H9 (cell line): ENCODE measurements around the gene HAGH. TPM values are rescaled to one million over a fixed set of nuclear protein-coding genes. Genes with fewer than 3 reads are reported as not detected.

ENCODE experiments used
- DNase-seq: peaks from one replicate; pipeline ENCODE4 v3.0.0-alpha.2; 2017
- H2AFZ ChIP-seq: one replicate; pipeline ENCODE4 v1.6.1; 2013; ENCODE audit warnings: mild to moderate bottlenecking, low read length, control low read depth, moderate library complexity
- H2AK5ac ChIP-seq: 2 replicates; pipeline ENCODE4 v1.6.1; 2013; ENCODE audit warnings: low read length, control low read depth, mixed read lengths; ENCODE audit not compliant: insufficient read length
- H2BK120ac ChIP-seq: one replicate; pipeline ENCODE4 v1.6.1; 2013; ENCODE audit warnings: low read depth, mild to moderate bottlenecking, low read length, control low read depth, inconsistent platforms; ENCODE audit not compliant: poor library complexity, severe bottlenecking
- H2BK12ac ChIP-seq: 2 replicates; pipeline ENCODE4 v1.6.1; 2013; ENCODE audit warnings: low read length, control low read depth, mixed read lengths, low read depth; ENCODE audit not compliant: insufficient read length
- H2BK15ac ChIP-seq: 2 replicates; pipeline ENCODE4 v1.6.1; 2013; ENCODE audit warnings: low read depth, low read length, control low read depth
- H2BK20ac ChIP-seq: one replicate; pipeline ENCODE4 v1.6.1; 2013; ENCODE audit warnings: low read depth, mild to moderate bottlenecking, low read length, control low read depth, inconsistent platforms; ENCODE audit not compliant: poor library complexity, severe bottlenecking
- H2BK5ac ChIP-seq: 2 replicates; pipeline ENCODE4 v1.6.1; 2013; ENCODE audit warnings: low read length, control low read depth, mixed read lengths; ENCODE audit not compliant: insufficient read length
- H3K14ac ChIP-seq: 2 replicates; pipeline ENCODE4 v1.6.1; 2013; ENCODE audit warnings: low read length, control low read depth; ENCODE audit not compliant: insufficient read depth
- H3K18ac ChIP-seq: 2 replicates; pipeline ENCODE4 v1.6.1; 2013; ENCODE audit warnings: low read depth, mild to moderate bottlenecking, mixed read lengths, low read length, control low read depth; ENCODE audit not compliant: insufficient read length
- H3K23ac ChIP-seq: 2 replicates; pipeline ENCODE4 v1.6.1; 2013; ENCODE audit warnings: low read length, control low read depth, mixed read lengths, low read depth; ENCODE audit not compliant: insufficient read length
- H3K23me2 ChIP-seq: 2 replicates; pipeline ENCODE4 v1.6.1; 2013; ENCODE audit warnings: low read depth, mild to moderate bottlenecking, mixed read lengths, low read length, control low read depth; ENCODE audit not compliant: insufficient read length, poor library complexity, severe bottlenecking
- H3K27ac ChIP-seq: 2 replicates; pipeline ENCODE4 v1.5.1; 2013; ENCODE audit warnings: low read length, control low read depth, mixed read lengths, low read depth; ENCODE audit not compliant: insufficient read length
- H3K27me3 ChIP-seq: 2 replicates; pipeline ENCODE4 v1.6.1; 2013; ENCODE audit warnings: low read length, control low read depth, inconsistent platforms; ENCODE audit not compliant: insufficient read depth
- H3K4ac ChIP-seq: 2 replicates; pipeline ENCODE4 v1.6.1; 2013; ENCODE audit warnings: low read depth, mild to moderate bottlenecking, control low read depth, inconsistent platforms, low read length, moderate library complexity
- H3K4me1 ChIP-seq: 2 replicates; pipeline ENCODE4 v1.6.1; 2013; ENCODE audit warnings: low read length, control low read depth, inconsistent platforms; ENCODE audit not compliant: insufficient read depth
- H3K4me2 ChIP-seq: 2 replicates; pipeline ENCODE4 v1.6.1; 2013; ENCODE audit warnings: low read length, control low read depth, mixed read lengths; ENCODE audit not compliant: insufficient read length, insufficient read depth
- H3K56ac ChIP-seq: 2 replicates; pipeline ENCODE4 v1.6.1; 2013; ENCODE audit warnings: low read depth, mild to moderate bottlenecking, mixed read lengths, low read length, control low read depth; ENCODE audit not compliant: insufficient read length
- H3K79me1 ChIP-seq: 2 replicates; pipeline ENCODE4 v1.6.1; 2013; ENCODE audit warnings: low read depth, mild to moderate bottlenecking, moderate library complexity, low read length, control low read depth, inconsistent platforms; ENCODE audit not compliant: insufficient read depth, poor library complexity, severe bottlenecking
- H3K79me2 ChIP-seq: 2 replicates; pipeline ENCODE4 v1.6.1; 2013; ENCODE audit warnings: low read length, control low read depth, inconsistent platforms; ENCODE audit not compliant: insufficient read depth
- H3K9ac ChIP-seq: 2 replicates; pipeline ENCODE4 v1.6.1; 2013; ENCODE audit warnings: low read length, control low read depth, mixed read lengths; ENCODE audit not compliant: insufficient read length; ENCODE audit errors: extremely low read depth
- H3K9me3 ChIP-seq: one replicate; pipeline ENCODE4 v1.6.1; 2013; ENCODE audit warnings: low read depth, low read length, inconsistent platforms; ENCODE audit not compliant: control insufficient read depth
- H3T11ph ChIP-seq: one replicate; pipeline ENCODE4 v1.6.1; 2013; ENCODE audit warnings: mild to moderate bottlenecking, low read length, control low read depth, inconsistent platforms
- H4K20me1 ChIP-seq: one replicate; pipeline ENCODE4 v1.6.1; 2013; ENCODE audit not compliant: control insufficient read depth, insufficient read length, insufficient read depth
- H4K5ac ChIP-seq: 2 replicates; pipeline ENCODE4 v1.6.1; 2013; ENCODE audit warnings: low read depth, mild to moderate bottlenecking, mixed read lengths, low read length, control low read depth; ENCODE audit not compliant: insufficient read length
- H4K8ac ChIP-seq: replicated peaks from 2 replicates; pipeline ENCODE4 v1.6.1; 2013; ENCODE audit warnings: low read length, control low read depth, mixed read lengths, low read depth; ENCODE audit not compliant: insufficient read length
- H4K91ac ChIP-seq: 2 replicates; pipeline ENCODE4 v1.6.1; 2013; ENCODE audit warnings: low read depth, mild to moderate bottlenecking, moderate library complexity, mixed read lengths, low read length, control low read depth; ENCODE audit not compliant: insufficient read length
- H3K27ac Mint-ChIP-seq, 3 experiments: 2 replicates in 2 of 3; 3 replicates in 1 of 3; pipeline ENCODE4 v1.8.0; 2020 to 2021; ENCODE audit warnings: mixed read lengths in 3 of 3, mild to moderate bottlenecking in 1 of 3, moderate library complexity in 1 of 3
- H3K27me3 Mint-ChIP-seq: 2 replicates; pipeline ENCODE4 v1.8.0; 2021; ENCODE audit warnings: low read depth, mild to moderate bottlenecking, moderate library complexity, mixed read lengths
- H3K36me3 Mint-ChIP-seq, 3 experiments: 2 replicates in 2 of 3; 3 replicates in 1 of 3; pipeline ENCODE4 v1.8.0; 2020 to 2021; ENCODE audit warnings: low read depth in 3 of 3, mixed read lengths in 3 of 3; ENCODE audit not compliant: insufficient read depth in 1 of 3
- H3K4me1 Mint-ChIP-seq, 2 experiments: 2 replicates each; pipeline ENCODE4 v1.8.0; 2020; ENCODE audit warnings: mixed read lengths in 2 of 2
- H3K4me3 Mint-ChIP-seq, 2 experiments: 2 replicates in 1 of 2; 3 replicates in 1 of 2; pipeline ENCODE4 v1.8.0; 2020 to 2021; ENCODE audit warnings: mild to moderate bottlenecking in 2 of 2, mixed read lengths in 2 of 2, moderate library complexity in 1 of 2
- H3K9me3 Mint-ChIP-seq, 2 experiments: 2 replicates in 1 of 2; 3 replicates in 1 of 2; pipeline ENCODE4 v1.8.0; 2020; ENCODE audit warnings: mild to moderate bottlenecking in 2 of 2, mixed read lengths in 2 of 2, moderate library complexity in 1 of 2
- WGBS: extraction: QIAGEN DNeasy Blood & Tissue Kit; methylation state at CpG from one replicate; pipeline ENCODE4 v1.1.7; 2013; ENCODE audit warnings: missing lambda C conversion rate, low lambda C conversion rate, mixed read lengths; ENCODE audit not compliant: insufficient read length; ENCODE audit errors: extremely low coverage; 5-methylcytosine and 5-hydroxymethylcytosine counted together
- total RNA-seq: library from RNA; stranded (reverse); gene quantifications from 2 replicates; pipeline ENCODE4 v1.2.1, GENCODE V29; 2021
- TF ChIP-seq, protein P1 (sequence below): fragments of 200-600 bp; sonication (generic); conservative IDR thresholded peaks from 3 replicates; pipeline ENCODE4 v1.8.0; 2021; ENCODE audit warnings: antibody characterized with exemption, mild to moderate bottlenecking

Gene HAGH
- total RNA-seq, 1 experiment from 2014 or later = 30.0 TPM

DNA sequence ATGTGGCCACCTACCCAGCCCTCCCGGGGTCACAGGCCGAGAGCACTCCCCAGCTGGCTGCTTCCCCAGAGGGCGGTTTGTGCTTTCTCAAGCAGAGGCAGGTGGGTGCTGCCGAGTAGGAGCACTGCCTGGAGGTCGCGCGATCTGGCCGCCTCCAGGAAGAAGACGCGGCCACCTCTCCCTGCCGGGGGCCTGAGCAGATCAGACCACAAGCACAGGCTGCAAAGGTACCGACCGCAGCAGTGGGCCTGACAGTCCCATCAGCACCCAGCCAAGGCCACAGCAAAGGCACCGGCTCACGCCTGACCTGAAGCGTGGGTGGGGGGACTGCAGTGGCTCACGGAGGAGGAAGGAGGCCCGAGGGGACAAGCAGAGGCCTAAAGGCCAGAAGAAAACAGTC lies 17.9 kb downstream of the HAGH start:
- no peaks in the 10 kb centered on the region for H3K4me1 ChIP-seq
- no peaks in the 10 kb centered on the region for H3K79me2 ChIP-seq
- H3K4me2 ChIP-seq = no peak overlapping the region
- no peak overlapping the region for H3K18ac ChIP-seq
- H4K20me1 ChIP-seq = no peaks in the 10 kb centered on the region
- Mint-ChIP-seq H3K27ac (no peak overlapping the region), H3K4me3 (no peak overlapping the region), H3K9me3 (peaks cover 2 to 4% of the 10 kb centered on the region in 2 experiments; a peak in 2 of 5 replicates), H3K27me3 (no peaks in the 10 kb centered on the region), H3K4me1 (peaks cover 0 to 3% of the 10 kb centered on the region in 2 experiments; a peak in 2 of 4 replicates), H3K36me3 (peaks cover 15 to 37% (median 16%) of the 10 kb centered on the region in 3 experiments; a peak in 6 of 7 replicates)
- no peak overlapping the region for H3K4ac ChIP-seq
- WGBS = no CpG with 5 or more reads among the region's 18 CpGs
- H3K9me3 ChIP-seq = no peaks in the 10 kb centered on the region
- no peak overlapping the region for H2AFZ ChIP-seq
- no peak overlapping the region for H2BK120ac ChIP-seq
- H4K91ac ChIP-seq = no peak overlapping the region
- no peak overlapping the region for H4K8ac ChIP-seq
- H2BK12ac ChIP-seq = no peak overlapping the region
- no peaks in the 10 kb centered on the region for H3K23me2 ChIP-seq
- no peak overlapping the region for H4K5ac ChIP-seq
- no peak overlapping the region for H3K14ac ChIP-seq
- no peak overlapping the region for H2BK5ac ChIP-seq
- no peak overlapping the region for H3K9ac ChIP-seq
- no peak overlapping the region for H3K56ac ChIP-seq
- H3K27ac ChIP-seq = no peak overlapping the region
- no peaks in the 10 kb centered on the region for H3K79me1 ChIP-seq
- H2AK5ac ChIP-seq = no peak overlapping the region
- H2BK15ac ChIP-seq = no peak overlapping the region
- H3K27me3 ChIP-seq = no peaks in the 10 kb centered on the region
- no peak for DNase-seq
- H3K23ac ChIP-seq = no peak overlapping the region
- H2BK20ac ChIP-seq = no peak overlapping the region
- H3T11ph ChIP-seq = no peak overlapping the region
- TF ChIP-seq, protein P1, sequence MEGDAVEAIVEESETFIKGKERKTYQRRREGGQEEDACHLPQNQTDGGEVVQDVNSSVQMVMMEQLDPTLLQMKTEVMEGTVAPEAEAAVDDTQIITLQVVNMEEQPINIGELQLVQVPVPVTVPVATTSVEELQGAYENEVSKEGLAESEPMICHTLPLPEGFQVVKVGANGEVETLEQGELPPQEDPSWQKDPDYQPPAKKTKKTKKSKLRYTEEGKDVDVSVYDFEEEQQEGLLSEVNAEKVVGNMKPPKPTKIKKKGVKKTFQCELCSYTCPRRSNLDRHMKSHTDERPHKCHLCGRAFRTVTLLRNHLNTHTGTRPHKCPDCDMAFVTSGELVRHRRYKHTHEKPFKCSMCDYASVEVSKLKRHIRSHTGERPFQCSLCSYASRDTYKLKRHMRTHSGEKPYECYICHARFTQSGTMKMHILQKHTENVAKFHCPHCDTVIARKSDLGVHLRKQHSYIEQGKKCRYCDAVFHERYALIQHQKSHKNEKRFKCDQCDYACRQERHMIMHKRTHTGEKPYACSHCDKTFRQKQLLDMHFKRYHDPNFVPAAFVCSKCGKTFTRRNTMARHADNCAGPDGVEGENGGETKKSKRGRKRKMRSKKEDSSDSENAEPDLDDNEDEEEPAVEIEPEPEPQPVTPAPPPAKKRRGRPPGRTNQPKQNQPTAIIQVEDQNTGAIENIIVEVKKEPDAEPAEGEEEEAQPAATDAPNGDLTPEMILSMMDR = no peak
